Large intestine (tissue), 3 donors: ENCODE results near the gene PLCB1. TPM values are rescaled to one million over a fixed set of nuclear protein-coding genes. Genes with fewer than 3 reads are reported as not detected.

Experiments used
- DNase-seq, 2 donors: peaks; one replicate each; pipeline versions ENCODE4 v3.0.0 to v3.0.0-alpha.2; 2013
- H3K27ac ChIP-seq: one replicate; pipeline ENCODE4 v1.5.1; 2013; ENCODE audit warnings: low read length
- H3K27me3 ChIP-seq: 2 replicates; pipeline ENCODE4 v1.6.1; 2013; ENCODE audit warnings: low read length; ENCODE audit not compliant: control insufficient read depth, insufficient read depth
- H3K36me3 ChIP-seq: 2 replicates; pipeline ENCODE4 v1.6.1; 2013; ENCODE audit warnings: low read length; ENCODE audit not compliant: control insufficient read depth, insufficient read depth
- H3K4me1 ChIP-seq: one replicate; pipeline ENCODE4 v1.6.1; 2013; ENCODE audit warnings: low read length; ENCODE audit not compliant: control insufficient read depth, insufficient read depth
- H3K4me3 ChIP-seq: one replicate; pipeline ENCODE4 v1.5.1; 2013; ENCODE audit warnings: low read length
- H3K9me3 ChIP-seq: one replicate; pipeline ENCODE4 v1.6.1; 2013; ENCODE audit warnings: mild to moderate bottlenecking, low read depth, low read length, moderate library complexity; ENCODE audit not compliant: control insufficient read depth
- WGBS: methylation state at CpG from one replicate; pipeline ENCODE4 v1.1.5; 2013; ENCODE audit warnings: low lambda C conversion rate; ENCODE audit not compliant: insufficient coverage; 5-methylcytosine and 5-hydroxymethylcytosine counted together
- polyA plus RNA-seq: library from polyadenylated mRNA; unstranded; fragments of 120-200 nt; gene quantifications from one replicate; pipeline ENCODE4 v1.2.1, GENCODE V29; 2013

Gene PLCB1
- polyA plus RNA-seq, 1 donor, result 7.4 TPM

- WGBS, result no CpG with 5 or more reads among the region's 3 CpGs
Measured at GRCh38 chr20:8385247-8385646, 253.2 kb downstream of the PLCB1 start.

GRCh38 chr20:8386991-8387390 lies 254.9 kb downstream of the PLCB1 start:
- WGBS, result 26% methylated on average over 2 of the region's 3 CpGs
- Histone ChIP-seq H3K4me1 (no peaks in the 10 kb centered on the region), H3K27me3 (no peaks in the 10 kb centered on the region), H3K36me3 (no peaks in the 10 kb centered on the region), H3K9me3 (no peaks in the 10 kb centered on the region), H3K27ac (no peak overlapping the region), H3K4me3 (no peak overlapping the region)
- no peak for DNase-seq

More at GRCh38 chr20:8385247-8385646, 253.2 kb downstream of the PLCB1 start:
- no peaks in the 10 kb centered on the region for H3K36me3 ChIP-seq
- H3K4me3 ChIP-seq, result no peak overlapping the region
- no peaks in the 10 kb centered on the region for H3K4me1 ChIP-seq
- no peak overlapping the region for H3K27ac ChIP-seq
- no peak for DNase-seq
- H3K27me3 ChIP-seq, result no peaks in the 10 kb centered on the region
- no peaks in the 10 kb centered on the region for H3K9me3 ChIP-seq

- no peaks in the 10 kb centered on the region for H3K36me3 ChIP-seq
- 100% methylated on average over 1 of the region's 2 CpGs for WGBS
- no peak for DNase-seq
- no peaks in the 10 kb centered on the region for H3K27me3 ChIP-seq
- no peak overlapping the region for H3K27ac ChIP-seq
- H3K9me3 ChIP-seq, result no peaks in the 10 kb centered on the region
- H3K4me3 ChIP-seq, result no peak overlapping the region
- no peaks in the 10 kb centered on the region for H3K4me1 ChIP-seq
Measured at GRCh38 chr20:8388141-8388540, 256.1 kb downstream of the PLCB1 start.

- H3K27ac ChIP-seq, result no peak overlapping the region
Measured at GRCh38 chr20:8388707-8389106, 256.6 kb downstream of the PLCB1 start.

GRCh38 chr20:8389381-8390036 lies 257.4 kb downstream of the PLCB1 start:
- Histone ChIP-seq H3K9me3 (no peaks in the 10 kb centered on the region), H3K36me3 (no peaks in the 10 kb centered on the region), H3K27ac (no peak overlapping the region), H3K4me1 (no peaks in the 10 kb centered on the region), H3K4me3 (no peak overlapping the region), H3K27me3 (no peaks in the 10 kb centered on the region)
- 47% methylated on average over 6 of the region's 7 CpGs for WGBS
- DNase-seq, result peak in 1 of 2 donors; percentile 17

More at GRCh38 chr20:8388707-8389106, 256.6 kb downstream of the PLCB1 start:
- DNase-seq, result no peak
- no peak overlapping the region for H3K4me3 ChIP-seq
- H3K9me3 ChIP-seq, result no peaks in the 10 kb centered on the region
- H3K36me3 ChIP-seq, result no peaks in the 10 kb centered on the region
- H3K4me1 ChIP-seq, result no peaks in the 10 kb centered on the region
- 100% methylated on average over 1 of the region's 1 CpG for WGBS
- H3K27me3 ChIP-seq, result no peaks in the 10 kb centered on the region

GRCh38 chr20:8390037-8390433 lies 258.0 kb downstream of the PLCB1 start:
- Histone ChIP-seq H3K9me3 (no peaks in the 10 kb centered on the region), H3K36me3 (no peaks in the 10 kb centered on the region), H3K27me3 (no peaks in the 10 kb centered on the region), H3K27ac (no peak overlapping the region), H3K4me3 (no peak overlapping the region), H3K4me1 (no peaks in the 10 kb centered on the region)
- DNase-seq, result no peak
- WGBS, result no CpG with 5 or more reads among the region's 5 CpGs

- no peaks in the 10 kb centered on the region for H3K9me3 ChIP-seq
- DNase-seq, result no peak
Measured at GRCh38 chr20:8390500-8390899, 258.4 kb downstream of the PLCB1 start.

GRCh38 chr20:8393381-8393780 lies 261.3 kb downstream of the PLCB1 start:
- no CpG with 5 or more reads among the region's 3 CpGs for WGBS
- no peaks in the 10 kb centered on the region for H3K27me3 ChIP-seq
- H3K4me1 ChIP-seq, result no peaks in the 10 kb centered on the region
- no peak for DNase-seq
- H3K36me3 ChIP-seq, result no peaks in the 10 kb centered on the region
- H3K27ac ChIP-seq, result no peak overlapping the region
- no peak overlapping the region for H3K4me3 ChIP-seq
- no peaks in the 10 kb centered on the region for H3K9me3 ChIP-seq

More at GRCh38 chr20:8390500-8390899, 258.4 kb downstream of the PLCB1 start:
- Histone ChIP-seq H3K4me3 (no peak overlapping the region), H3K36me3 (no peaks in the 10 kb centered on the region), H3K27me3 (no peaks in the 10 kb centered on the region), H3K4me1 (no peaks in the 10 kb centered on the region), H3K27ac (no peak overlapping the region)

- DNase-seq, result peak in 1 of 2 donors; percentile 31
- Histone ChIP-seq H3K36me3 (no peaks in the 10 kb centered on the region), H3K4me1 (no peaks in the 10 kb centered on the region), H3K4me3 (no peak overlapping the region), H3K27me3 (no peaks in the 10 kb centered on the region), H3K27ac (no peak overlapping the region), H3K9me3 (no peaks in the 10 kb centered on the region)
- 100% methylated on average over 1 of the region's 2 CpGs for WGBS
Measured at GRCh38 chr20:8394308-8394945, 262.4 kb downstream of the PLCB1 start.

- DNase-seq, result no peak
- Histone ChIP-seq H3K36me3 (no peaks in the 10 kb centered on the region), H3K4me3 (no peak overlapping the region), H3K27ac (no peak overlapping the region), H3K27me3 (no peaks in the 10 kb centered on the region), H3K9me3 (no peaks in the 10 kb centered on the region), H3K4me1 (no peaks in the 10 kb centered on the region)
- no CpG with 5 or more reads among the region's 2 CpGs for WGBS
Measured at GRCh38 chr20:8395956-8396355, 263.9 kb downstream of the PLCB1 start.
